Skin epidermis (tissue), 12 donors: Measurements from ENCODE around the gene ALDOB.
A peak's percentile ranks its signal among the peaks of the same experiment; 100 is the strongest.

Source experiments
- H3K27ac ChIP-seq, 21 experiments: fragments of 200-600 bp; sonication (generic) in 11 of 21; one replicate each; pipeline ENCODE4 v1.5.0; 2020; ENCODE audit warnings: mild to moderate bottlenecking in 3 of 21, inconsistent platforms in 2 of 21, moderate library complexity in 2 of 21
- H3K4me3 ChIP-seq, 7 experiments: fragments of 200-600 bp; sonication (generic) in 2 of 7; one replicate each; pipeline ENCODE4 v1.5.0; 2020; ENCODE audit warnings: inconsistent platforms in 2 of 7, mild to moderate bottlenecking in 2 of 7, moderate library complexity in 1 of 7

ALDOB gene

DNA sequence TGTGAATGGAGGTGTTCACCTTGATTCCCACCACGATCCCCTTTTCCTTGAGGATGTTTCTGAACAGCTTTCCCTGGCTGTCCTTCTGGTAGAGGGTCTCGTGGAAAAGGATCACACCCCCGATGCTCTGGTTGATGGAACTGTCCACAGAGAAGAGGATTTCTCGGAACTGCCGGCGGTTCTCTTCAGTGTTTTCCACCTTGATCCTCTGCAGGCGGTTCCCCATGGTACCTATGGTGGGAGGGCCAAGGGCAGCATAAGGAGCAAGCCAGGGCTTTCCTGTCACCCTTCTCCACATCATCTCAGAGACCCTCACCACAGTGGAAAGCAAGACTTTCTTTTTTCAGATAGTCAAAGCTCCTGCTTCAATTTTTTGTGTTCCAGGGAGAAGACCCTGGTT lies 5.8 kb downstream of the ALDOB start:
- H3K27ac ChIP-seq = no peak overlapping the region
- no peak overlapping the region for H3K4me3 ChIP-seq

DNA sequence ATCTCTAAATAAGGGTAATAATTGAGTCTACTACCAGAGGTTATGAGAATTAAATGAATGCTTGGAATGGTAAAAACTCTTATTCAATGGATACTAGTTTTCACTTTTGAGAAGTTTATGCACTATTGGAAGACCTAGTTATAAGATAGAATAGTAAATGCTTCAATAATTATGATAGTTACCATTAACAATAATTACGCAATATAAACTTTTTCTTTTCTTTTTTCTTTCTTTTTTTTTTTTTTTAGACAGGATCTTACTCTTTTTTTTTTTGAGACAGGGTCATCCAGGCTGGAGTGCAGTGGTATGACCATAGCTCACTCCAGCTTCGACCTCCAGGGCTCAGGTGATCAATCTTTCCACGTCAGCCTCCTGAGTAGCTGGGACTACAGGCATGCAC lies 6.7 kb downstream of the ALDOB start:
- Histone ChIP-seq H3K4me3 (no peak overlapping the region), H3K27ac (no peak overlapping the region)

DNA sequence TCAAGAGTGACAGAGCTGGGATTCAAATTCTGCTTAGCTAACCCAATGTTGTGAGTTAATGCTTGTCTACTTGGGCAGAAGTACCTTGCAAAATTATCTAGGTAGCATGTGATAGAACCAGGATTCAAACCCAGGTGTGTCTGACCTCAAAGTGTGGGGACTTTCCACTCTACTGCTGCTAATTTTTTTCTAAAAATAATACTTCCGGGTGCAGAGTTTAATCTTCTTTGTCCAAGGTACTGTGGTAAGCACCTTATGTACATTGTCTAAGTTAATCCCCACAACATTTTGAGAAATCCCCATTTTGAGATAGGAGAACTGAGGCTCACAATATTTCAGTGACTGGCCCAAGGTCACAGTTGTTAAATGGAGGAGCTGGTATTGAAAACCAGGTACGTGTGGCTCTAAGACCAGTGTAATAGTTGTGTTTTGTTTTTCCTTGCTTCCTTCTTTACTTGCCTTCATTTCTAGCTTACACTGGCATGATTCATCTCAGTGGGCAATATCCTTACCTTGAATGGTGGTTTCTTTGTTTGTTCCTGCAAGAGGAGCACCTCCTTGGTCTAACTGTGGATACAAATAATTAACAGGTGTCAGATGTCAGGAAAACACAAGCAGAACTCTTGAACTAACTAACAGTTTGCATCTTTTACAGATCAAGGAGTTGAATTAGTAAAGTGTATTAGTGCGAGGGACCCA lies 7.5 kb downstream of the ALDOB start:
- Histone ChIP-seq H3K4me3 (no peak overlapping the region), H3K27ac (no peak overlapping the region)

DNA sequence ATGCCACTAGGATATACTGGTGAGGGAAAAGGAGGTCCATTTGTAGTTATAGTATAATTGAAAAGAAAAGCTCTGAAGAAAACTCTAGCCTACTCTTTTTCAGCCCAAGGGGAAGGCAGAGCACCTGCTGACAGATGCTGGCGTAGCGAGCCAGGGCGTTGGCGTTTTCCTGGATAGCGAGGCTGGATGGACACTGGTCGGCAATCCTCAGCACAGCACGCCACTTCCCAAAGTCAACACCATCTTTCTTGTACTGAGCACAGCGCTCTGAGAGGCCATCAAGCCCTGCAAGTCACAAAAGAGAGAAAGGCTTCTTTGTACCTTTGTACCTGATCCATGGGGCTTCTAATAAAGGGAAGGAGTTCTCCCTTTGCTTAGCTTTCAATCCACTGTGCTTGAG lies 8.2 kb downstream of the ALDOB start:
- no peak overlapping the region for H3K4me3 ChIP-seq
- H3K27ac ChIP-seq = no peak overlapping the region

DNA sequence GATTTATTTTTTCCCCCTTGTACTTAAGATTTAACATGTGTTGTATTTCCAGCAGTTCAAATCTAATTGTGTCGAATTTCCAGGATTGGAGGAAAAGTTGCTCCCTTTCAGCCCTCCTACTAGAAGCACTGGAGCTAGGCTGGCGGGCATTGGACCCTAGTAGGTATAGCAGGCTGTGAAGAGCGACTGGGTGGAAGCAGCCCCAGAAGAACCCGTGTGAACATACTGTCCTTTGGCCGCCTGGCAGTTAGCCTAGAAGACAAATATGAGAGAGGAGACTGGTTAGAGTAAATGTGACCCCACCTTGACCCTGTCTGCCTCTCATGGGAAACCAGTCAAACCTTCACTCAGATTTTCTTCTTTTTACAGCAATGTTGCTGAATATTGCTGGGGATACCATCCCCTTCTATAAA lies 13.9 kb downstream of the ALDOB start:
- H3K27ac ChIP-seq = no peak overlapping the region

DNA sequence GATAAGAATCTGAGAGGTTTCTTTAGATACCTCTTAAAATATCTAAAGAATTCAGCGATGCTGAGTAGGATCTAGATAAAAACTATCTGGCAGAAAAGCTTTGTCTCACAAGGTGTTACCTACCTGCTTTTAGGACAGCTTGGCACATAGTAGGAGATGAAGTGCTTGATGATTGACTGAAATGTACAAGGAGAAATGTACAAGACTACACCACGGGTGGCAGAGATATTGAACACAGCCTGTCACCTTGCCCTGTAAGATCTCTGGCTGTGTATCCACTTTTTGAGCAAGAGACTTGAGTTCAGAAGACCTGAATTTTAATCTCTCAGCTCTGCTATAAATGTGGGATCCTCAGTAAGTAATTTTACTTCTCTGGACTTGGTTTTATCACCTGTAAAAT lies 15.7 kb downstream of the ALDOB start:
- H3K4me3 ChIP-seq = no peak overlapping the region
- H3K27ac ChIP-seq = no peak overlapping the region

More for the DNA sequence above, 13.9 kb downstream of the ALDOB start:
- no peak overlapping the region for H3K4me3 ChIP-seq

DNA sequence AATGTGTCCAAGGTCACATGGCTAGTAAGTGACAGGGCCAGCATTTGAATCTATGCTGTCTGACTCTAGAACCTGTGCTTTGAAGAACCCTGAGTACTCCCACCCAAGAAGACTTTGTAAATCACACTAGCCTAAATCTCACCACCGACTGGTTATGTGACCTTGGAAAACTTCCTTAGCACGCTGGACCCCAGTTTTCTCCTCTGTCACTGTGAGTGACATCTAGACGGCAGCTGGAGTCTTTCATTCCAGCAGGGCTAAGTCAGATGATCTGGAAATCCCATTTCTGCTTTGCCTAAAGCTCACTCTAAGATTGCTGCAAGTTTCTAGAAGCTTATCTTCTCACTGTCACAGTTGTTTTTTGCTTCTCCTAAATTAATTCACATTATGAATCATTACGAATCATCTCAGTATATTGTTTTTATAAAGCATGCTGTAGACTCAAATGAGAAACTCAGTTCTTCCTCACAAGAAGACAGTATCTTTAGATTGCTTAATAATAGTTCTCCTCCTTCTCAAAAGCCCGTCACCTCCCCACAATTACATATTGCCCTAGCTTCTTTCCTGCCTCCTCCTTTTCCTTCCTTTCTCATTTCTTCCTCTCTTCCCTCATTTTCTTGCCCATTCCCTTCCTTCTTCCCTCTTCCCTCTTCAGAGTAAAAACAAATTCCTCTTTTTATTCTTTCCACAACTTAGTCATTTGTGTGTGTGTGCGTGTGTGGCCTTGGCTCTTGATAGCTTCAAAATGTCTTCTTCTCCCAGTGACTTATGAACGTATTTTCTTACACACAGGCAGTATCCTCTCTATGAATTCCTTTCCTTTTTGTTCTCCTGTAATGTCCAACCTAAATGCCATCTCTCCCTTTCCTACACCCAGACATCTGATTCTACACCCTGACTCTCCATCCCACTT lies 16.8 kb downstream of the ALDOB start:
- H3K27ac ChIP-seq = no peak overlapping the region

DNA sequence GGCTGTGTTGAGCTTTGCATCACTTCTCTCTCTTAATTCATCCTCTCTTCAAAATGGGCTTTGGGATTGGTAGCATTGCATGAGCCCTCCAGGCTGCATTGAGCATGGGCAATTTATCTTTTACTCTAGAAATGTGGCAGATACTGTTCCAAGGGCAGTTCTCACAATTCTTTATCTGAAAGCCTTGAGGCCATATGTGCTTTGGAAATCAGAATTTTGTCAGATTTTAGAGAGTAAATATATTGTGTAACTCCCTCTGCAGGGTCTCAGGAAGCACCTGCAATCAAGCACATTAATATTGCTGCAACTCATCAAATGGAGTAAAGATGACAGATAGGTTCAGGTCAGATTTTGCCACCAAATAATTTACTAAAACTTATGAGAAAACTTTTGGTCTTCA lies 17.6 kb downstream of the ALDOB start:
- Histone ChIP-seq H3K27ac (no peak overlapping the region), H3K4me3 (no peak overlapping the region)

More for the DNA sequence above, 16.8 kb downstream of the ALDOB start:
- H3K4me3 ChIP-seq = no peak overlapping the region

DNA sequence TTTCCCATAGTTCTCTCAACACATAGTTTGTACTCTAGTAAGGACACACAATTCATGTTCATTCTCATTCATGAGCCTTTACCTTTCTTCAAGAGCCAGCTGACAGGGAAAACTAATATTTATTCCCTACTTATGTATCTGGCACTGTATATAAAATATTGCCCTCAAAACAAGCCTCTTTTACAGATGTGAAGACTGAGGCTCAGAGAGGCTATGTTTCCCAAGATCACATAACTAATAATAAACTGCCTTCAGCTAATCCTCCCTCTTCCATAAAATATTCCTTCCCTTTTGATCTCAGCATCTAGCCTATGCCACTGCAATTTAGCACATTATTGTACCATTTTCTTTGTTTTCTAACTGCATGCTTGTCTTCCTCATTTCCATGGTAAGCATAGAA lies 18.2 kb downstream of the ALDOB start:
- no peak overlapping the region for H3K27ac ChIP-seq
- no peak overlapping the region for H3K4me3 ChIP-seq

DNA sequence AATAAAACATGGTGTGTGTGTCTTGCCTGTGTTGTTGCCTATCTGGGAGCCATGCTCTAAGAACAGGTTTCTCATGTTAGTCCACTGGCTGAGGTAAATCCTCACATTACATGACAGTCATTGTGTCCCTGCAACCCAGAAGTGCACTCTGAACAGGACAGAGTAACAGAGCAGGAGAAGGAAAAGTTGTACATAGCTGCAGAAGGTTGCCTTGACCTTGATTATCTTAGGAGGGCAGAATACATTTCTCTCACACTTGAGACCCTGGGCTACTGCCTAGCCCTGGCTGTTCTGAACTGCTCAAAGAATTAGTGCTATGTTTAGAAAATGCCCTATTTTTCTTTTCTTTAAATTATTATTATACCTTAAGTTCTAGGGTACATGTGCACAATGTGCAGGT lies 20.0 kb downstream of the ALDOB start:
- H3K4me3 ChIP-seq = no peak overlapping the region

DNA sequence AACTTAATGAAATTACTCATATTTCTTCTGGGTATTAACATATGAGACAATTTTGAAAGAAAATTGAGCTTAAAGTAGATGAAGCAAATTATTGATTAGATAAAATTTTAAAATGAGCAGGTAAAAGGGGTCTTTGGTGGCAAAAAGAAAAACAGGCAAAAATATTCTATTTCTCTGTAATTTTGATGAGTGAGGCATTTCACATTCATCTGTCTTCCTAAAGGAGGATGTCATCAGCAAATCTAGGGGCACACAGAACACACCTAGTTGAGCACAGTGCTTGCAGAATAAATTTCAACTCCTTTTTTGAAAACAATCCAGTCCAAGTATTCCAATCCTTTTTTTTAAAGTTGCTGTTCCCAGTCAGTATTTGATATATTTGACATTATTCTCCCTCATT lies 20.7 kb downstream of the ALDOB start:
- Histone ChIP-seq H3K4me3 (no peak overlapping the region), H3K27ac (no peak overlapping the region)

More for the DNA sequence above, 20.0 kb downstream of the ALDOB start:
- no peak overlapping the region for H3K27ac ChIP-seq

DNA sequence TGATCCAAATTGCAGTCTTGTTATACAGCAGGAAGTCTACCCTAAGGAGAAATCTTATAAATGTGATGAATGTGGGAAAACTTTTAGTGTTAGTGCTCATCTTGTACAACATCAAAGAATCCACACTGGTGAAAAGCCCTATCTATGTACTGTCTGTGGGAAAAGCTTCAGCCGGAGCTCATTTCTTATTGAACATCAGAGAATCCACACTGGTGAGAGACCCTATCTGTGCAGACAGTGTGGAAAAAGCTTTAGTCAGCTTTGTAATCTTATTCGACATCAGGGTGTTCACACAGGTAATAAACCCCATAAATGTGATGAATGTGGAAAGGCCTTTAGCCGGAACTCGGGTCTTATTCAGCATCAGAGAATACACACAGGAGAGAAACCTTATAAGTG lies 26.5 kb downstream of the ALDOB start:
- H3K4me3 ChIP-seq = no peak overlapping the region
- H3K27ac ChIP-seq = no peak overlapping the region

DNA sequence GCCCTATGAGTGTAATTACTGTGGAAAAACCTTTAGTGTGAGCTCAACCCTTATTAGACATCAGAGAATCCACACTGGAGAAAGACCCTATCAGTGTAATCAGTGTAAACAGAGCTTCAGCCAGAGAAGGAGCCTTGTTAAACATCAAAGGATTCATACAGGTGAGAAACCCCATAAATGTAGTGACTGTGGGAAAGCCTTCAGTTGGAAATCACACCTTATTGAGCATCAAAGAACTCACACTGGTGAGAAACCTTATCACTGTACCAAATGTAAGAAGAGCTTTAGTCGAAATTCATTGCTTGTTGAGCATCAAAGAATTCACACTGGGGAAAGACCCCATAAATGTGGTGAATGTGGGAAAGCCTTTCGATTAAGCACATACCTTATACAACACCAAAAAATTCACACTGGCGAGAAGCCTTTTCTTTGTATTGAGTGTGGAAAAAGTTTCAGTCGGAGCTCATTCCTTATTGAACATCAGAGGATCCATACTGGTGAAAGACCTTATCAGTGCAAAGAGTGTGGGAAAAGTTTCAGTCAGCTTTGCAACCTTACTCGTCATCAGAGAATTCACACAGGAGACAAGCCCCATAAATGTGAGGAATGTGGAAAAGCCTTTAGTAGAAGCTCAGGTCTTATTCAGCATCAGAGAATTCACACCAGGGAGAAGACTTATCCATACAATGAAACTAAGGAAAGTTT lies 27.0 kb downstream of the ALDOB start:
- Histone ChIP-seq H3K27ac (no peak overlapping the region), H3K4me3 (no peak overlapping the region)

DNA sequence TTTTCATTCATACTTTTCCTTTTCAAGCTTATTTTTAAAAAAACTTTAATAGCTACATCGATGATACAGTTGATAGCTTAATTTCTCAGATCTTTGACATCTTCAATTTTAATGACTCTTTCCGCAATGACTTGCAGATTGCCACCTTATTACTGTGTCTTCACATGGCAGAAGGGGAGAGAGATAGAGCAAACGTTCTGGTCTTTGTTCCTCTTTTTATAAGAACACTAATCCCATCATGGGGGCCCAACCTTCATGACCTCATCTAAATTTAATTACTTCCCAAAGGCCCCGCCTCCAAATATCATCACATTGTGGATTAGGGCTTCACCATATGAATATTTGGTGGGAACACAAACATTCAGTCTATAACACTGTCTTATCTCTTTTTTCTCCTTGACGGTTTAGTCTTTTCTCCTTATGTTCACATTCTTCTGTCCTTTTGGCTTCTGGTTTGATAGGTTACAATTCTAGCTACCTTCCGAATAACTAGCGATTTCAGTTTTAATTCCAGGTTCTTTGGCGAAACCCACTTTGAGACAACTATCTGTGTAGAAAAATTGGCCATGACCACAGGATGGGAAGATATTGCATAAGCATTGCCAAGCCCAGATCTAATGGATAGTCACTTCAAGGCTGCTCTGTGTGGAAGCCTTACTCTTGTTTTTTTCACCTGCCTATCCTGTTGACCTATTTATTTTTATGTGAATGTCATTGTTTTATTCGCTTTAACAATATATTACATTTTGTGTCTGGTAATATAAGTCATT lies 31.9 kb downstream of the ALDOB start:
- Histone ChIP-seq H3K27ac (no peak overlapping the region), H3K4me3 (no peak overlapping the region)

DNA sequence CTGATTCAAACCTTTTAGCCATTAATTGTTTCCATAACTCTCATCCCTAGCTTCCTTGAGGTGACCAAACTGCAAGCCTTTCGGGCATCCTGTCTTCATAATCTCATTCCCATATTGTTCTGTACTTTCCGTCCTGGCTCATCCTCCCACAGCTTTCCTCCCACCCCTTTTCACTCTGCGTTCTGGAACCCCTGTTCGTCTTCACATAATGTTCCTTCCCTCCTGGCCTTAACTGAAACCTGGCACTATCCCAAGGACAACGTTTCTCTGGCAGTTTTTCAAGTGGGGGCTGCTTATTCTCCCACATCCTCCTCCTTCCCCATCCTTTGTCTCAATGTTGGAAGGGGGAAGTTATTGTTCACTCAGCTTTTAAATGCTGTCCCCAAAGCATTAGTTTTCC lies 35.5 kb downstream of the ALDOB start:
- Histone ChIP-seq H3K4me3 (peak overlapping the region in 4 of 7 experiments; percentile 46 to 92 (median 80)), H3K27ac (peak overlapping the region in 7 of 21 experiments; percentile 12 to 96 (median 94))

DNA sequence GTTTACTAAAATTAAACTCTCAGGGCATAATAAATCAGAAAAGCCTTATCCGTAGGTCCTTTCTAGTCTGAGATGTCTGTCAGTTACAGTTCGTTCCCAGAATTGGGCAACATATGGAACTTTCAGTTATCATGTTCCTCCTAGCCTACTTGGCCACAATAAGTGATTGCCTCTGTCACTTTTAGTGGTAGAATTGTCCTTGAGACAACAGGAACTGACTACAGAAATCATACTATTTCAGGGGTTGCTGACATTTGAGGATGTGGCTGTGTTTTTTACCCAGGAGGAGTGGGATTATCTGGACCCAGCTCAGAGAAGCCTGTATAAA lies 36.0 kb downstream of the ALDOB start:
- H3K4me3 ChIP-seq = peak overlapping the region; percentile 46 to 92 (median 80)
- H3K27ac ChIP-seq = peak overlapping the region in 19 of 21 experiments; percentile 75 to 97 (median 92)

DNA sequence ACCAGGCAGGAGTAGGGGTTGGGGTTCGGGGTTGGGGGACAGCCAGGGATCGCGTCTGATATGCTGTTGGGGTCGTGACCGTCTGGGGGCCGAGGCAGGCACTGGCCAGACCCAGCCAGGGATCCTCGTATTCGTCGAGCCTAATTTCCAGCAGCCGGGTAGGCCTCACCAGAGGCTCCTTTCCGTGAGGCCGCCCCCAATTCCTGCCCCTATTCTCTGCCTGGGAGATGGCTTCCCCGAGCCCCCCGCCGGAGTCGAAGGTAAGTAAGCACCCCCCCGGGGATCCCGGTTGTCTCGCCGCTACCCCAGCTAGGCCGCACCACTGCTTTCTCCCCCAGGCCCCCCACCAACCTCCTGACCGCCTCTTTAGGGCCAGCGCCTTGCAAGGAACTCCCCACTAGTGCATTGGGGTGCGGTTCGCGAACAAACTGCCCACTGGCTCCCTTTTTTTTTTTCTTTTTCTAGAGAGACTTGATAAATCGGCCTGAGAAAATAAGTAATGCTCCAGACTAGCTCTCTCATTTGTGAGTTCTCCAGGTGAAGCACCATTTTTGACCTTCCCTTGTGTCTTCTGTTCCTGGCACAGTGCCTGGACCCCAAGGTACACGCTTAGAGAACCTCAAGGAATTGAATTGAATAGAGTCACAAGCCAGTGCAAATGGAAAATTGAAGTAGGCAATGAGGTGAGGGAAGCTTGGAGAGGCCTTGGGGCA lies 36.5 kb downstream of the ALDOB start:
- Histone ChIP-seq H3K4me3 (peak overlapping the region; percentile 46 to 92 (median 80)), H3K27ac (peak overlapping the region; percentile 75 to 97 (median 92))

DNA sequence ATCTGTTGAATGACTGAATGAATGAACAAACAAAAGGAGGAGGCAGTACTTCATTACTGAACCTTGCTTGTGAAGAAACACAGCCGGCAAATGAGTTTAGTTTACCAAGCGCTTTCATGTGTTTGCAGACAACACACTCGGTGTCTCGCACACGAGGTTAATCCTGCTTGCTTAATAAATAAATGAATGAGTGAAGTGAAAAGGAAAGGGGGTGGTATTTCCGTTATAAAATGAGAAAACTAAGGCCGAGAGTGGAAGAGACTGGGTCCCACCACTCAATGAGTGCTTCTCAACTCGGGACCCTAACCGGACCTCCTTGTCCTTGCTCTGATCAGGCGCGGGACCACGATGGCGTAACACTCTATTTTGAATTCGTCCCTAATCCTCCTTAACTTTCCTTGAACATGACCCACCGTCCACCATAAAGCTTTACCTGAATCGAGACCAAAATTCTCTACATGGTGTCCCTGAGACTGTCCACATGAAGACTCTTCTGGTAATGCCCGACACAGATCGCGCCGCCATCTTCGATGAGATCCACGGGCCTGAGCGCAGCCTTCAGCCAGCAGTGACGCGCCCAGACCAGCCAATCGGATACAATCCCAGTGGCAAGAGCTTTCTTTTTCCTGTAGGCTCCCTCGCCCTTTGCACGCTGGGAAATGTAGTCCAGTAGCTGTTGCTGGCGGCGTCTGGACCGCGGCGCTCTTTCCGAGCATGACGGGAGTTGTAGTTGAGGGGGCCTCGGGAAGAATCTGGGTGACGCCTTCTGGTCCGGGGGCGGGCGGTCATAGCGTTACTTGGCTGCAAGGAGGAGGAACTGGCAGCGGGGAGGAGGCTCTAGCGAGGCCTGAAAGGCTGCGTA lies 37.3 kb downstream of the ALDOB start, which contains the start of the genes MRPL50 and ZNF189:
MRPL50 (minus strand) TSS at position 551 of the 862 bp plus-strand sequence; CDS start at position 525, 26 bp downstream.
ZNF189 (plus strand) TSS at position 784 of the 862 bp plus-strand sequence. CDS start 306 bp downstream, outside the sequence.
- H3K4me3 ChIP-seq = peak within 1 kb of the TSS; percentile 46 to 92 (median 80)
- peak within 1 kb of the TSS; percentile 75 to 97 (median 92) for H3K27ac ChIP-seq
